IMR-90 (cell line): ENCODE data around the gene RAPGEF1. TPM values are rescaled to one million over a fixed set of nuclear protein-coding genes. Genes with fewer than 3 reads are reported as not detected.

ENCODE experiments used
- ATAC-seq: fragments of 200-7000 bp; cut with Tn5 transposase; 2 replicates; pipeline ENCODE4 v1.9.1; 2020; ENCODE audit warnings: low read depth, mild to moderate bottlenecking, moderate library complexity
- BruUV-seq: library from RNA; stranded (reverse); fragments of 400-500 nt; replicated peaks from 2 replicates; lab custom pipeline; 2021; lab: Mats Ljungman, UMichigan
- CTCF ChIA-PET: fragments of 300-600 bp; formaldehyde crosslinking; extraction: SDS; loops from one replicate; lab custom pipeline; 2021; ENCODE audit warnings: antibody characterized with exemption; lab: Yijun Ruan, JAX
- POLR2A ChIA-PET: fragments of 300-600 bp; sonication (Branson Sonifier 250); formaldehyde crosslinking; loops from one replicate; lab custom pipeline; 2022; ENCODE audit warnings: antibody characterized with exemption; ENCODE audit not compliant: unreplicated experiment; lab: Charles Lee
- DNase-seq: peaks from one replicate; pipeline ENCODE4 v3.0.0; 2013
- H2AFZ ChIP-seq: replicated peaks from 2 replicates; pipeline ENCODE3; 2013; ENCODE audit warnings: low read length, mild to moderate bottlenecking; ENCODE audit not compliant: poor library complexity
- H2AK5ac ChIP-seq: 2 replicates; pipeline ENCODE4 v1.6.1; 2013; ENCODE audit warnings: low read depth, low read length, inconsistent platforms
- H2AK9ac ChIP-seq: replicated peaks from 2 replicates; pipeline ENCODE3; 2013; ENCODE audit warnings: mild to moderate bottlenecking, low read depth, low read length, moderate library complexity; ENCODE audit not compliant: poor library complexity
- H2BK120ac ChIP-seq: 2 replicates; pipeline ENCODE4 v1.6.1; 2013; ENCODE audit warnings: low read depth, low read length, inconsistent platforms
- H2BK15ac ChIP-seq: 3 replicates; pipeline ENCODE4 v1.6.1; 2013; ENCODE audit warnings: low read depth, low read length, inconsistent platforms
- H2BK20ac ChIP-seq: 2 replicates; pipeline ENCODE4 v1.6.1; 2013; ENCODE audit warnings: low read depth, mild to moderate bottlenecking, inconsistent platforms, low read length, moderate library complexity
- H2BK5ac ChIP-seq: 2 replicates; pipeline ENCODE4 v1.6.1; 2013; ENCODE audit warnings: mild to moderate bottlenecking, low read depth, low read length, inconsistent platforms; ENCODE audit not compliant: poor library complexity, severe bottlenecking
- H3K14ac ChIP-seq: replicated peaks from 2 replicates; pipeline ENCODE4 v1.6.1; 2013; ENCODE audit warnings: low read depth, low read length, inconsistent platforms
- H3K18ac ChIP-seq: 2 replicates; pipeline ENCODE4 v1.6.1; 2013; ENCODE audit warnings: low read depth, low read length, control low read depth
- H3K23ac ChIP-seq: 2 replicates; pipeline ENCODE4 v1.6.1; 2013; ENCODE audit warnings: low read depth, low read length, inconsistent platforms
- H3K27ac ChIP-seq: 2 replicates; pipeline ENCODE4 v1.5.1; 2013; ENCODE audit warnings: mild to moderate bottlenecking, control low read depth, low read length; ENCODE audit not compliant: insufficient read depth
- H3K27me3 ChIP-seq: 2 replicates; pipeline ENCODE4 v1.6.1; 2013; ENCODE audit warnings: low read length; ENCODE audit not compliant: control insufficient read depth, insufficient read depth
- H3K36me3 ChIP-seq: 2 replicates; pipeline ENCODE4 v1.6.1; 2013; ENCODE audit warnings: low read length, mixed read lengths; ENCODE audit not compliant: control insufficient read depth, insufficient read depth
- H3K4ac ChIP-seq: 2 replicates; pipeline ENCODE4 v1.6.1; 2013; ENCODE audit warnings: low read depth, low read length, inconsistent platforms
- H3K4me1 ChIP-seq: 2 replicates; pipeline ENCODE4 v1.6.1; 2013; ENCODE audit warnings: low read length, mixed read lengths; ENCODE audit not compliant: control insufficient read depth, insufficient read depth
- H3K4me2 ChIP-seq: 2 replicates; pipeline ENCODE4 v1.6.1; 2013; ENCODE audit warnings: low read depth, mild to moderate bottlenecking, control low read depth, low read length, moderate library complexity
- H3K4me3 ChIP-seq: 2 replicates; pipeline ENCODE4 v1.5.1; 2013; ENCODE audit warnings: low read depth, mild to moderate bottlenecking, control low read depth, low read length, moderate library complexity; ENCODE audit not compliant: insufficient read depth
- H3K56ac ChIP-seq: 2 replicates; pipeline ENCODE4 v1.6.1; 2013; ENCODE audit warnings: low read length, inconsistent platforms; ENCODE audit not compliant: insufficient read depth; ENCODE audit errors: extremely low read depth
- H3K79me1 ChIP-seq, 2 experiments: 2 replicates each; pipeline ENCODE4 v1.6.1; 2013; ENCODE audit warnings: low read length in 2 of 2, inconsistent platforms in 1 of 2, low read depth in 1 of 2
- H3K9ac ChIP-seq: 2 replicates; pipeline ENCODE4 v1.6.1; 2013; ENCODE audit warnings: low read depth, low read length, control low read depth
- H3K9me1 ChIP-seq: 2 replicates; pipeline ENCODE4 v1.6.1; 2013; ENCODE audit warnings: low read length, inconsistent platforms; ENCODE audit not compliant: insufficient read depth
- H3K9me3 ChIP-seq: 2 replicates; pipeline ENCODE4 v1.6.1; 2013; ENCODE audit warnings: low read length; ENCODE audit not compliant: control insufficient read depth, insufficient read depth
- H4K20me1 ChIP-seq: 2 replicates; pipeline ENCODE4 v1.6.1; 2013; ENCODE audit warnings: low read length, inconsistent platforms; ENCODE audit not compliant: insufficient read depth
- H4K5ac ChIP-seq: 2 replicates; pipeline ENCODE4 v1.6.1; 2013; ENCODE audit warnings: mild to moderate bottlenecking, low read depth, low read length, control low read depth
- H4K8ac ChIP-seq, 2 experiments: 2 replicates each; pipeline ENCODE4 v1.6.1; 2013; ENCODE audit warnings: low read depth in 2 of 2, low read length in 2 of 2, control low read depth in 1 of 2, inconsistent platforms in 1 of 2
- H4K91ac ChIP-seq: 2 replicates; pipeline ENCODE4 v1.6.1; 2013; ENCODE audit warnings: low read depth, low read length, inconsistent platforms; ENCODE audit not compliant: insufficient read depth
- BHLHE40 ChIP-seq: fragments of 150-350 bp; IDR thresholded peaks from 2 replicates; pipeline ENCODE4 v1.6.1; 2016; ENCODE audit warnings: mild to moderate bottlenecking, low read depth, low read length
- CEBPB ChIP-seq: IDR thresholded peaks from 2 replicates; pipeline ENCODE4 v1.6.1; 2012; ENCODE audit warnings: low read depth, low read length, improper control_type of control experiment
- CHD1 ChIP-seq: IDR thresholded peaks from 2 replicates; pipeline ENCODE4 v1.6.1; 2012; ENCODE audit warnings: low read depth, low read length, improper control_type of control experiment
- ELK1 ChIP-seq: fragments of 150-350 bp; IDR thresholded peaks from 2 replicates; pipeline ENCODE4 v1.6.1; 2016; ENCODE audit warnings: low read depth, mild to moderate bottlenecking, low read length, moderate library complexity, borderline replicate concordance
- FOS ChIP-seq: fragments of 150-350 bp; IDR thresholded peaks from 2 replicates; pipeline ENCODE4 v1.6.1; 2016; ENCODE audit warnings: low read depth, low read length
- MAFK ChIP-seq: IDR thresholded peaks from 2 replicates; pipeline ENCODE4 v1.6.1; 2012; ENCODE audit warnings: low read depth, low read length, improper control_type of control experiment
- MAZ ChIP-seq: IDR thresholded peaks from 2 replicates; pipeline ENCODE4 v1.6.1; 2012; ENCODE audit warnings: low read depth, mild to moderate bottlenecking, low read length, improper control_type of control experiment, moderate library complexity, borderline replicate concordance
- MXI1 ChIP-seq: IDR thresholded peaks from 2 replicates; pipeline ENCODE4 v1.6.1; 2012; ENCODE audit warnings: low read depth, mild to moderate bottlenecking, low read length, moderate library complexity, borderline replicate concordance
- NFE2L2 ChIP-seq: fragments of 150-350 bp; IDR thresholded peaks from 2 replicates; pipeline ENCODE4 v1.6.1; 2016; ENCODE audit warnings: low read depth, mild to moderate bottlenecking, low read length
- POLR2A ChIP-seq: IDR thresholded peaks from 2 replicates; pipeline ENCODE4 v1.6.1; 2012; ENCODE audit warnings: mild to moderate bottlenecking, low read depth, low read length
- RAD21 ChIP-seq: IDR thresholded peaks from 2 replicates; pipeline ENCODE4 v1.6.1; 2012; ENCODE audit warnings: low read length, improper control_type of control experiment
- RCOR1 ChIP-seq: IDR thresholded peaks from 2 replicates; pipeline ENCODE4 v1.6.1; 2012; ENCODE audit warnings: mild to moderate bottlenecking, low read length, improper control_type of control experiment; ENCODE audit not compliant: insufficient replicate concordance
- RFX5 ChIP-seq: IDR thresholded peaks from 2 replicates; pipeline ENCODE4 v1.8.0; 2012; ENCODE audit warnings: low read depth, mild to moderate bottlenecking, low read length, moderate library complexity
- SMC3 ChIP-seq: fragments of 150-350 bp; IDR thresholded peaks from 2 replicates; pipeline ENCODE4 v1.6.1; 2016; ENCODE audit warnings: low read depth, mild to moderate bottlenecking, antibody characterized with exemption, low read length, moderate library complexity
- WGBS, 2 experiments: methylation state at CpG; one replicate each; pipeline versions ENCODE4 v1.1.5 to v1.1.7; 2013; ENCODE audit warnings: missing lambda C conversion rate in 2 of 2; ENCODE audit not compliant: insufficient read length in 1 of 2; ENCODE audit errors: extremely low coverage in 2 of 2; 5-methylcytosine and 5-hydroxymethylcytosine counted together
- dilution Hi-C: fragments of 300-500 bp; cut with HindIII; formaldehyde crosslinking; loops from one replicate; pipeline ENCODE4 v1.14.3; 2018; ENCODE audit warnings: low sequenced_read_pairs; ENCODE audit not compliant: unreplicated experiment
- in situ Hi-C: fragments of 300-500 bp; cut with MboI; formaldehyde crosslinking; loops from 3 replicates; pipeline ENCODE4 v1.14.3; 2019; ENCODE audit warnings: low sequenced_read_pairs, inconsistent platforms, mixed read lengths
- intact Hi-C: fragments of 100-400 bp; cut with micrococcal nuclease; formaldehyde crosslinking; loops from 2 replicates; pipeline ENCODE4 v1.10.0; 2022
- polyA plus RNA-seq, 3 experiments: library from polyadenylated mRNA; depleted of rRNA; stranded (reverse); fragments of >200 nt; gene quantifications; 2 replicates each; pipeline ENCODE4 v1.2.3, GENCODE V29; 2012; ENCODE audit warnings: low replicate concordance in 1 of 3
- total RNA-seq: library from RNA; depleted of rRNA; stranded (reverse); fragments of >200 nt; gene quantifications from 2 replicates; pipeline ENCODE4 v1.2.3, GENCODE V29; 2012
- TF ChIP-seq, protein P1 (sequence below): conservative IDR thresholded peaks from 2 replicates; pipeline ENCODE4 v1.5.1; 2012; ENCODE audit warnings: mild to moderate bottlenecking, low read depth, low read length, improper control_type of control experiment
- TF ChIP-seq, protein P2 (sequence below): fragments of 150-350 bp; IDR thresholded peaks from 2 replicates; pipeline ENCODE4 v1.6.1; 2017; ENCODE audit warnings: mild to moderate bottlenecking, antibody characterized with exemption, low read length, low read depth

The RAPGEF1 gene
- total and polyA plus RNA-seq, 2 of the 4 experiments (the other 2 are of a cell fraction) = 13.1 to 22.3 TPM

GRCh38 chr9:131697097-131697496, 42.8 kb downstream of the RAPGEF1 start:
- H3K36me3 ChIP-seq = no peaks in the 10 kb centered on the region
- peaks cover 83% of the 10 kb centered on the region for H4K20me1 ChIP-seq
- intact Hi-C loops = no loop called here
- no peak overlapping the region for H3K4ac ChIP-seq
- no peak overlapping the region for H4K8ac ChIP-seq
- no TSS peak for BruUV-seq
- DNase-seq (peak; percentile 61), ATAC-seq (peak; percentile 79)
- no peaks in the 10 kb centered on the region for H3K9me3 ChIP-seq
- no peaks in the 10 kb centered on the region for H3K27me3 ChIP-seq
- H2AK9ac ChIP-seq = no peak overlapping the region
- no peak overlapping the region for H3K4me3 ChIP-seq
- no peak overlapping the region for H2AK5ac ChIP-seq
- H3K9ac ChIP-seq = no peak overlapping the region
- H3K4me2 ChIP-seq = no peak overlapping the region
- TF ChIP-seq, protein P1, sequence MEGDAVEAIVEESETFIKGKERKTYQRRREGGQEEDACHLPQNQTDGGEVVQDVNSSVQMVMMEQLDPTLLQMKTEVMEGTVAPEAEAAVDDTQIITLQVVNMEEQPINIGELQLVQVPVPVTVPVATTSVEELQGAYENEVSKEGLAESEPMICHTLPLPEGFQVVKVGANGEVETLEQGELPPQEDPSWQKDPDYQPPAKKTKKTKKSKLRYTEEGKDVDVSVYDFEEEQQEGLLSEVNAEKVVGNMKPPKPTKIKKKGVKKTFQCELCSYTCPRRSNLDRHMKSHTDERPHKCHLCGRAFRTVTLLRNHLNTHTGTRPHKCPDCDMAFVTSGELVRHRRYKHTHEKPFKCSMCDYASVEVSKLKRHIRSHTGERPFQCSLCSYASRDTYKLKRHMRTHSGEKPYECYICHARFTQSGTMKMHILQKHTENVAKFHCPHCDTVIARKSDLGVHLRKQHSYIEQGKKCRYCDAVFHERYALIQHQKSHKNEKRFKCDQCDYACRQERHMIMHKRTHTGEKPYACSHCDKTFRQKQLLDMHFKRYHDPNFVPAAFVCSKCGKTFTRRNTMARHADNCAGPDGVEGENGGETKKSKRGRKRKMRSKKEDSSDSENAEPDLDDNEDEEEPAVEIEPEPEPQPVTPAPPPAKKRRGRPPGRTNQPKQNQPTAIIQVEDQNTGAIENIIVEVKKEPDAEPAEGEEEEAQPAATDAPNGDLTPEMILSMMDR = peak; percentile 29; the same call in 1 of the 2 replicates
- TF ChIP-seq MAFK (peak; percentile 23; the same call in 1 of the 2 replicates), RCOR1 (no peak), RAD21 (peak; percentile 35; the same call in 1 of the 2 replicates), POLR2A (no peak), BHLHE40 (no peak), RFX5 (no peak), SMC3 (peak; percentile 29), MXI1 (no peak), CEBPB (no peak), FOS (no peak), CHD1 (no peak), ELK1 (no peak), MAZ (no peak), NFE2L2 (no peak)
- TF ChIP-seq, protein P2, sequence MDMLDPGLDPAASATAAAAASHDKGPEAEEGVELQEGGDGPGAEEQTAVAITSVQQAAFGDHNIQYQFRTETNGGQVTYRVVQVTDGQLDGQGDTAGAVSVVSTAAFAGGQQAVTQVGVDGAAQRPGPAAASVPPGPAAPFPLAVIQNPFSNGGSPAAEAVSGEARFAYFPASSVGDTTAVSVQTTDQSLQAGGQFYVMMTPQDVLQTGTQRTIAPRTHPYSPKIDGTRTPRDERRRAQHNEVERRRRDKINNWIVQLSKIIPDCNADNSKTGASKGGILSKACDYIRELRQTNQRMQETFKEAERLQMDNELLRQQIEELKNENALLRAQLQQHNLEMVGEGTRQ = no peak
- no peak overlapping the region for H3K56ac ChIP-seq
- no peak overlapping the region for H2BK20ac ChIP-seq
- WGBS, 2 experiments = 44% methylated on average over 2 of the region's 6 CpGs; no CpG with 5 or more reads in 1 of the 2 experiments
- no peak overlapping the region for H4K5ac ChIP-seq
- dilution Hi-C loops = no loop called here
- peaks cover 55 to 80% of the 10 kb centered on the region in 2 experiments for H3K79me1 ChIP-seq
- no peak overlapping the region for H2BK120ac ChIP-seq
- H2AFZ ChIP-seq = no peak overlapping the region
- POLR2A ChIA-PET = no interaction called here
- CTCF ChIA-PET = interaction anchor here (0.6 to 1.7 kb wide), 7 partner anchors 19 to 1791 kb away, joined by 3 to 5 read pairs (median 3); no protein-coding TSS in a partner anchor
- H3K23ac ChIP-seq = no peak overlapping the region
- in situ Hi-C loops = no loop called here
- no peak overlapping the region for H3K14ac ChIP-seq
- no peak overlapping the region for H4K91ac ChIP-seq
- peaks cover 20% of the 10 kb centered on the region for H3K4me1 ChIP-seq
- no peak overlapping the region; the same call in 2 of the 3 replicates for H2BK15ac ChIP-seq
- no peak overlapping the region for H2BK5ac ChIP-seq
- H3K18ac ChIP-seq = no peak overlapping the region
- peaks cover 19% of the 10 kb centered on the region for H3K9me1 ChIP-seq
- H3K27ac ChIP-seq = no peak overlapping the region
